B cell (primary cell): ENCODE results near the gene LRBA. TPM values are rescaled to one million over a fixed set of nuclear protein-coding genes. Genes with fewer than 3 reads are reported as not detected.

Experiments used
- ATAC-seq: fragments of 200-7000 bp; cut with Tn5 transposase; one replicate; pipeline ENCODE4 v1.10.0; 2021; ENCODE audit warnings: low read depth, mild to moderate bottlenecking, moderate number of reproducible peaks, moderate library complexity
- CTCF ChIA-PET: fragments of 350-600 bp; sonication (Branson Sonifier 250); formaldehyde crosslinking; loops from one replicate; lab custom pipeline; 2021; ENCODE audit warnings: antibody characterized with exemption, inconsistent platforms; lab: Charles Lee
- POLR2A ChIA-PET: fragments of 350-600 bp; sonication (Branson Sonifier 250); formaldehyde crosslinking; loops from one replicate; lab custom pipeline; 2021; ENCODE audit warnings: antibody characterized with exemption; lab: Charles Lee
- DNase-seq: peaks from one replicate; pipeline ENCODE4 v3.0.0; 2013
- H2AFZ ChIP-seq: 2 replicates; pipeline ENCODE4 v1.6.1; 2012; ENCODE audit warnings: mild to moderate bottlenecking, low read depth, low read length; ENCODE audit not compliant: insufficient read depth, poor library complexity, severe bottlenecking
- H3K27ac ChIP-seq, 2 donors: 1 replicate in 1 of 2; 2 replicates in 1 of 2; pipeline ENCODE4 v1.5.1; 2012 to 2013; ENCODE audit warnings: low read length in 2 of 2, mild to moderate bottlenecking in 2 of 2, moderate library complexity in 1 of 2
- H3K27me3 ChIP-seq, 4 experiments: fragments of 200-600 bp in 1 of 4; sonication (generic) in 1 of 4; replicated peaks in 1 of 4; 1 replicate in 2 of 4; 2 replicates in 2 of 4; pipeline versions ENCODE4 v1.6.1 to v1.7.0; 2013 to 2016; ENCODE audit warnings: low read length in 3 of 4, mild to moderate bottlenecking in 2 of 4, mixed read lengths in 1 of 4, moderate library complexity in 1 of 4; ENCODE audit not compliant: insufficient read depth in 4 of 4, control insufficient read depth in 3 of 4; ENCODE audit errors: control extremely low read depth in 1 of 4
- H3K36me3 ChIP-seq, 2 experiments: replicated peaks in 1 of 2; 1 replicate in 1 of 2; 2 replicates in 1 of 2; pipeline versions ENCODE4 v1.6.1 to v1.7.1; 2013; ENCODE audit warnings: low read length in 1 of 2; ENCODE audit not compliant: insufficient read depth in 2 of 2, control insufficient read depth in 1 of 2; ENCODE audit errors: control extremely low read depth in 1 of 2, extremely low read depth in 1 of 2
- H3K4me1 ChIP-seq, 2 donors: fragments of 200-600 bp in 1 of 2; sonication (generic) in 1 of 2; 1 replicate in 1 of 2; 2 replicates in 1 of 2; pipeline versions ENCODE4 v1.5.1 to v1.6.1; 2013 to 2017; ENCODE audit warnings: low read length in 2 of 2; ENCODE audit not compliant: control insufficient read depth in 2 of 2, insufficient read depth in 2 of 2
- H3K4me2 ChIP-seq: replicated peaks from 2 replicates; pipeline ENCODE3; 2012; ENCODE audit warnings: mild to moderate bottlenecking, low read depth, low read length; ENCODE audit not compliant: poor library complexity, severe bottlenecking
- H3K4me3 ChIP-seq, 5 experiments: fragments of 200-600 bp in 1 of 5; sonication (generic) in 1 of 5; 1 replicate in 3 of 5; 2 replicates in 2 of 5; pipeline versions ENCODE4 v1.5.1 to v1.7.0; 2011 to 2016; ENCODE audit warnings: low read length in 4 of 5, mild to moderate bottlenecking in 4 of 5, low read depth in 2 of 5, control low read depth in 1 of 5, moderate library complexity in 1 of 5; ENCODE audit not compliant: insufficient read depth in 1 of 5; ENCODE audit errors: control extremely low read depth in 1 of 5, extremely low read depth in 1 of 5
- H3K79me2 ChIP-seq: fragments of 200-600 bp; sonication (generic); one replicate; pipeline ENCODE4 v1.6.0; 2016; ENCODE audit warnings: low read length; ENCODE audit not compliant: control insufficient read depth, insufficient read depth
- H3K9ac ChIP-seq: fragments of 200-600 bp; sonication (generic); 2 replicates; pipeline ENCODE4 v1.6.1; 2017; ENCODE audit warnings: mild to moderate bottlenecking, low read length, moderate library complexity
- H3K9me3 ChIP-seq, 3 donors: one replicate each; pipeline versions ENCODE4 v1.6.1 to v1.7.1; 2013; ENCODE audit warnings: low read length in 2 of 3; ENCODE audit not compliant: control insufficient read depth in 2 of 3, insufficient read depth in 1 of 3; ENCODE audit errors: control extremely low read depth in 1 of 3
- H4K20me1 ChIP-seq: 2 replicates; pipeline ENCODE4 v1.6.0; 2012; ENCODE audit warnings: mild to moderate bottlenecking, low read length; ENCODE audit not compliant: insufficient read depth, control insufficient read depth, poor library complexity, severe bottlenecking
- H3K27ac Mint-ChIP-seq: one replicate; pipeline ENCODE4 v1.8.0; 2021; ENCODE audit warnings: mixed read lengths
- H3K27me3 Mint-ChIP-seq: one replicate; pipeline ENCODE4 v1.8.0; 2021; ENCODE audit warnings: mixed read lengths
- H3K4me1 Mint-ChIP-seq: one replicate; pipeline ENCODE4 v1.8.0; 2021; ENCODE audit warnings: mixed read lengths
- H3K4me3 Mint-ChIP-seq: one replicate; pipeline ENCODE4 v1.8.0; 2021; ENCODE audit warnings: mixed read lengths
- H3K9me3 Mint-ChIP-seq: one replicate; pipeline ENCODE4 v1.8.0; 2022; ENCODE audit warnings: mixed read lengths; ENCODE audit not compliant: insufficient read depth
- CTCF ChIP-seq: fragments of 200-600 bp; IDR thresholded peaks from one replicate; pipeline ENCODE4 v1.8.0; 2022; ENCODE audit warnings: antibody characterized with exemption, mild to moderate bottlenecking
- EZH2 ChIP-seq: IDR thresholded peaks from 2 replicates; pipeline ENCODE4 v1.6.1; 2012; ENCODE audit warnings: borderline replicate concordance, low read depth, mild to moderate bottlenecking, moderate library complexity, low read length; ENCODE audit not compliant: insufficient read depth, poor library complexity, severe bottlenecking
- WGBS: methylation state at CpG from one replicate; pipeline ENCODE4 v1.1.5; 2013; ENCODE audit warnings: missing lambda C conversion rate; ENCODE audit not compliant: insufficient coverage; 5-methylcytosine and 5-hydroxymethylcytosine counted together
- intact Hi-C: fragments of 100-400 bp; cut with micrococcal nuclease; formaldehyde crosslinking; loops from one replicate; pipeline ENCODE4 v1.10.0; 2022
- polyA plus RNA-seq: library from polyadenylated mRNA; depleted of rRNA; stranded (reverse); fragments of >200 nt; gene quantifications from 2 replicates; pipeline ENCODE4 v1.2.3, GENCODE V29; 2012
- total RNA-seq, 2 donors: library from RNA; stranded (reverse); fragments of 120-200 nt in 1 of 2; gene quantifications; 1 replicate in 1 of 2; 2 replicates in 1 of 2; pipeline versions ENCODE4 v1.2.3 to v1.2.4, GENCODE V29; 2013 to 2022

Gene LRBA
- total and polyA plus RNA-seq, 2 donors (not counting 1 experiment from before 2014, with no cell fraction given) = 17.5 to 86.7 TPM

GRCh38 chr4:150237110-150237872 lies 777.8 kb downstream of the LRBA start:
- POLR2A ChIA-PET = no interaction called here
- TF ChIP-seq CTCF (no peak), EZH2 (no peak)
- Mint-ChIP-seq H3K9me3 (no peaks in the 10 kb centered on the region), H3K27me3 (no peaks in the 10 kb centered on the region), H3K4me1 (no peaks in the 10 kb centered on the region), H3K27ac (no peak overlapping the region), H3K4me3 (no peak overlapping the region)
- H3K9me3 ChIP-seq = no peaks in the 10 kb centered on the region
- H2AFZ ChIP-seq = no peak overlapping the region
- no CpG with 5 or more reads among the region's 6 CpGs for WGBS
- CTCF ChIA-PET = no interaction called here
- no peak overlapping the region for H3K27ac ChIP-seq
- ATAC-seq (no peak), DNase-seq (no peak)
- no peak overlapping the region for H3K9ac ChIP-seq
- no peaks in the 10 kb centered on the region for H3K27me3 ChIP-seq
- H3K36me3 ChIP-seq = no peaks in the 10 kb centered on the region
- H3K79me2 ChIP-seq = no peaks in the 10 kb centered on the region
- H3K4me1 ChIP-seq = no peaks in the 10 kb centered on the region
- H4K20me1 ChIP-seq = no peaks in the 10 kb centered on the region
- H3K4me2 ChIP-seq = no peak overlapping the region
- intact Hi-C loops = no loop called here
- no peak overlapping the region for H3K4me3 ChIP-seq

- Histone ChIP-seq H3K4me1 (no peaks in the 10 kb centered on the region), H3K4me2 (no peak overlapping the region), H3K36me3 (no peaks in the 10 kb centered on the region), H3K27ac (no peak overlapping the region), H3K9ac (no peak overlapping the region), H3K4me3 (no peak overlapping the region), H2AFZ (no peak overlapping the region), H4K20me1 (no peaks in the 10 kb centered on the region), H3K79me2 (no peaks in the 10 kb centered on the region), H3K27me3 (no peaks in the 10 kb centered on the region), H3K9me3 (no peaks in the 10 kb centered on the region)
- Mint-ChIP-seq H3K4me3 (no peak overlapping the region), H3K27me3 (no peaks in the 10 kb centered on the region), H3K4me1 (no peaks in the 10 kb centered on the region), H3K27ac (no peak overlapping the region), H3K9me3 (no peaks in the 10 kb centered on the region)
- ChIA-PET POLR2A (no interaction called here), CTCF (no interaction called here)
- intact Hi-C loops = no loop called here
- TF ChIP-seq CTCF = no peak
- no peak for TF ChIP-seq EZH2
- no peak for DNase-seq
- no peak for ATAC-seq
Observed at GRCh38 chr4:150236626-150237025, 778.5 kb downstream of the LRBA start.
